G401.6 (cell line): ENCODE measurements around the gene EMILIN2.
"Not testable (repeated sequence)": the region's sequence is repeated elsewhere in the genome, so short reads cannot be mapped to it uniquely, and the experiment has no call there.

Experiments used
- FAIRE-seq: peaks from 2 replicates; lab custom pipeline; 2012; peaks lifted over from hg19 to GRCh38; lab: Jason Lieb, UNC

Gene EMILIN2

GRCh38 chr18:2845172-2845571 is 1.6 kb upstream of the EMILIN2 start:
- FAIRE-seq, result no peak

- no peak for FAIRE-seq
Measured at GRCh38 chr18:2847317-2848246, 776 bp downstream of the EMILIN2 start.

GRCh38 chr18:2848247-2849246 is 1.7 kb downstream of the EMILIN2 start:
- FAIRE-seq, result no peak

GRCh38 chr18:2850816-2851215 is 4.0 kb downstream of the EMILIN2 start:
- no peak for FAIRE-seq

GRCh38 chr18:2851771-2852170 is 5.0 kb downstream of the EMILIN2 start:
- no peak for FAIRE-seq

- not testable (repeated sequence) for FAIRE-seq
Measured at GRCh38 chr18:2852460-2852859, 5.7 kb downstream of the EMILIN2 start.

- no peak for FAIRE-seq
Measured at GRCh38 chr18:2853173-2853925, 6.5 kb downstream of the EMILIN2 start.

GRCh38 chr18:2853926-2854664 is 7.3 kb downstream of the EMILIN2 start:
- no peak for FAIRE-seq

- no peak for FAIRE-seq
Measured at GRCh38 chr18:2854875-2855274, 8.1 kb downstream of the EMILIN2 start.

- FAIRE-seq, result no peak
Measured at GRCh38 chr18:2855560-2856350, 8.9 kb downstream of the EMILIN2 start.

GRCh38 chr18:2856547-2857170 is 9.9 kb downstream of the EMILIN2 start:
- FAIRE-seq, result no peak

GRCh38 chr18:2857491-2858131 is 10.8 kb downstream of the EMILIN2 start:
- FAIRE-seq, result no peak

GRCh38 chr18:2860397-2860796 is 13.6 kb downstream of the EMILIN2 start:
- FAIRE-seq, result not testable (repeated sequence)

GRCh38 chr18:2863997-2864396 is 17.2 kb downstream of the EMILIN2 start:
- FAIRE-seq, result not testable (repeated sequence)

GRCh38 chr18:2866465-2866864 is 19.7 kb downstream of the EMILIN2 start:
- not testable (repeated sequence) for FAIRE-seq

GRCh38 chr18:2869207-2869606 is 22.4 kb downstream of the EMILIN2 start:
- FAIRE-seq, result no peak

GRCh38 chr18:2871111-2871720 is 24.4 kb downstream of the EMILIN2 start:
- no peak for FAIRE-seq

- FAIRE-seq, result no peak
Measured at GRCh38 chr18:2872095-2872494, 25.3 kb downstream of the EMILIN2 start.

GRCh38 chr18:2874765-2875164 is 28.0 kb downstream of the EMILIN2 start:
- FAIRE-seq, result no peak
